HL-60 (cell line): ENCODE data around the gene EGLN3.

Experiments
- DNase-seq, 2 experiments: peaks; one replicate each; pipeline ENCODE4 v3.0.0-alpha.2; 2010 to 2020; ENCODE audit warnings: low read depth in 1 of 2, low spot score in 1 of 2
- H3K27ac ChIP-seq: fragments of 250-450 bp; sonication (Bioruptor Pico); replicated peaks from 2 replicates; pipeline ENCODE4 v1.5.1; 2020; ENCODE audit warnings: mild to moderate bottlenecking, moderate library complexity
- H3K27me3 ChIP-seq: fragments of 250-450 bp; sonication (Bioruptor Pico); 2 replicates; pipeline ENCODE4 v1.5.1; 2021; ENCODE audit warnings: mild to moderate bottlenecking, moderate library complexity; ENCODE audit not compliant: insufficient read depth, poor library complexity, severe bottlenecking
- H3K4me3 ChIP-seq: replicated peaks from 2 replicates; pipeline ENCODE4 v1.5.1; 2011; ENCODE audit warnings: mild to moderate bottlenecking, control low read depth, low read length; ENCODE audit not compliant: insufficient read depth
- CTCF ChIP-seq: IDR thresholded peaks from one replicate; pipeline ENCODE4 v1.5.1; 2011; ENCODE audit warnings: low read length, control low read depth, inconsistent platforms; ENCODE audit not compliant: insufficient read depth
- GABPA ChIP-seq: IDR thresholded peaks from 2 replicates; pipeline ENCODE4 v1.6.1; 2012; ENCODE audit warnings: low read depth
- POLR2AphosphoS5 ChIP-seq: IDR thresholded peaks from 2 replicates; pipeline ENCODE4 v1.6.1; 2012; ENCODE audit warnings: low read depth
- REST ChIP-seq: IDR thresholded peaks from 2 replicates; pipeline ENCODE4 v1.6.1; 2012; ENCODE audit warnings: low read depth; ENCODE audit not compliant: insufficient replicate concordance
- SPI1 ChIP-seq: IDR thresholded peaks from 2 replicates; pipeline ENCODE4 v1.6.1; 2012; ENCODE audit warnings: low read depth, mild to moderate bottlenecking, borderline replicate concordance

EGLN3 gene

GRCh38 chr14:33952541-33952940, 1.7 kb upstream of the EGLN3 start:
- H3K4me3 ChIP-seq: no peak overlapping the region
- no peak overlapping the region for H3K27ac ChIP-seq
- no peak for DNase-seq
- H3K27me3 ChIP-seq: peaks cover 30% of the 10 kb centered on the region
- TF ChIP-seq CTCF (no peak), GABPA (no peak), SPI1 (no peak), POLR2AphosphoS5 (no peak), REST (no peak)

- no peak for DNase-seq
- H3K27ac ChIP-seq: no peak overlapping the region
These were observed 438 bp upstream of the EGLN3 start for GRCh38 chr14:33951183-33951840.

More at GRCh38 chr14:33951183-33951840, 438 bp upstream of the EGLN3 start:
- H3K27me3 ChIP-seq: peaks cover 30% of the 10 kb centered on the region
- TF ChIP-seq SPI1 (no peak), REST (no peak), POLR2AphosphoS5 (no peak), GABPA (no peak), CTCF (no peak)
- H3K4me3 ChIP-seq: peak overlapping the region; percentile 61
